GM19452 (cell line): ENCODE results near the gene DIRAS3.
"Not testable (repeated sequence)": the region's sequence is repeated elsewhere in the genome, so short reads cannot be mapped to it uniquely, and the experiment has no call there.

Experiments
- ATAC-seq: cut with Tn5 transposase; IDR thresholded peaks from one replicate; pipeline ENCODE4 v1.9.1; 2021; ENCODE audit not compliant: unreplicated experiment

Gene DIRAS3

GRCh38 chr1:68049941-68050878, at the start of gene DIRAS3:
Gene DIRAS3, minus strand, starts transcription at chr1:68050627. Its CDS starts 3,330 bp downstream, at chr1:68047297.
- ATAC-seq: no peak

GRCh38 chr1:68093737-68094136, 43.3 kb upstream of the DIRAS3 start:
- no peak for ATAC-seq

- ATAC-seq: no peak
Observed at GRCh38 chr1:68087184-68087583, 36.8 kb upstream of the DIRAS3 start.

- no peak for ATAC-seq
Observed at GRCh38 chr1:68085752-68086151, 35.3 kb upstream of the DIRAS3 start.

- no peak for ATAC-seq
Observed at GRCh38 chr1:68083686-68084085, 33.3 kb upstream of the DIRAS3 start.

GRCh38 chr1:68081775-68082283, 31.4 kb upstream of the DIRAS3 start:
- ATAC-seq: no peak

GRCh38 chr1:68078647-68079046, 28.2 kb upstream of the DIRAS3 start:
- ATAC-seq: no peak

GRCh38 chr1:68074472-68074871, 24.0 kb upstream of the DIRAS3 start:
- no peak for ATAC-seq

GRCh38 chr1:68065766-68066165, 15.3 kb upstream of the DIRAS3 start:
- no peak for ATAC-seq

GRCh38 chr1:68058053-68058452, 7.6 kb upstream of the DIRAS3 start:
- ATAC-seq: not testable (repeated sequence)

- no peak for ATAC-seq
Observed at GRCh38 chr1:68057564-68057963, 7.1 kb upstream of the DIRAS3 start.

GRCh38 chr1:68057050-68057449, 6.6 kb upstream of the DIRAS3 start:
- no peak for ATAC-seq

GRCh38 chr1:68051475-68051874, 1.0 kb upstream of the DIRAS3 start:
- ATAC-seq: no peak

- no peak for ATAC-seq
Observed at GRCh38 chr1:68047659-68048026, 2.8 kb downstream of the DIRAS3 start.

- ATAC-seq: no peak
Observed at GRCh38 chr1:68046885-68047658, 3.4 kb downstream of the DIRAS3 start.

- ATAC-seq: no peak
Observed at GRCh38 chr1:68046423-68046822, 4.0 kb downstream of the DIRAS3 start.

- no peak for ATAC-seq
Observed at GRCh38 chr1:68045511-68046180, 4.8 kb downstream of the DIRAS3 start.

GRCh38 chr1:68043443-68044090, 6.9 kb downstream of the DIRAS3 start:
- no peak for ATAC-seq

- no peak for ATAC-seq
Observed at GRCh38 chr1:68036946-68037345, 13.5 kb downstream of the DIRAS3 start.

- no peak for ATAC-seq
Observed at GRCh38 chr1:68029444-68029843, 21.0 kb downstream of the DIRAS3 start.

- ATAC-seq: no peak
Observed at GRCh38 chr1:68028566-68028965, 21.9 kb downstream of the DIRAS3 start.
